Tongue (tissue), 2 donors: ENCODE results near the gene ALPL. TPM values are rescaled to one million over a fixed set of nuclear protein-coding genes. Genes with fewer than 3 reads are reported as not detected.

Source experiments
- DNase-seq: peaks from one replicate; pipeline ENCODE4 v3.0.0-alpha.2; 2015
- total RNA-seq: library from RNA; depleted of rRNA; stranded (reverse); fragments of >200 nt; gene quantifications from one replicate; pipeline ENCODE4 v1.2.3, GENCODE V29; 2014

ALPL gene
- total RNA-seq, 1 donor from 2014 or later: 3.8 TPM

DNA sequence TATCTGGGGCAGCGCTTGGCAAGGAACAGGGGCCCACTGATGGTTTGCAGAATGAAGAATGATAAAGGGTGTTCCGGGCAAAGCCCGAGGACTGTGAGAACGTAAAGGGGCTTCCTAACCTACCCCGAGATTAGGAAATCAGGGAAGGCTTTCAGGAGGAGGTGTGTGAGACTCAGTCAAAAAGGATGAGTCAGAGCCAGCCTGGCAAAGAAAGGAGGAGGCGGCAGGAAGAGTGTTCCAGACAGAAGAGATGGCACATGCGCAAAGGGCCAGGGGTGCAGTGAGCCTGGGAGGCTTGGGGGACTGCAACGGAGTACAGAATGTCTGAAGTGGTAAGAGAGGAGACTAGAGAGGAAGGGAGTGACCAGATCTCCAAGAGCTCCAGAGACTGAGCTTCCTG, 89.7 kb downstream of the ALPL start:
- DNase-seq: no peak

DNA sequence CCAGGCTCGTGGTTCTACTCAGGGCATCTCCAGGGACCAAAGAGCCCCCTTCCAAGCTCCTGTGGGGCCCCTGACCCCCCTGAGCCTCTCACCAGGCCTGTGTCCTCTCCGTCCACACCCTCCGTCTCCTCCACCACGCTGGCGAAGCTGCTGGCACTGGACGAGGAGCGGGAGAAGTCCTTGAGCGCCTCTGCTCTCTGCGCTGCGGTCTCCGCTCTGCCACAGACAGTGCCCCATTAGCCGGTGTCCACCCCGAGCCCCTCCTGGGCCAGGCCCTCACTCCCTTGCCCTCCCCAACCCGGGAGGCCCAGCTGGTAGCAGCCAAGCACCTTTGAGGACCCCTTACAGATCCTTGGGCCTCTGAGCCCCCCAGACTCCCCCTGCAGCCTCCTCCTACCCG, 90.2 kb downstream of the ALPL start:
- DNase-seq: no peak

DNA sequence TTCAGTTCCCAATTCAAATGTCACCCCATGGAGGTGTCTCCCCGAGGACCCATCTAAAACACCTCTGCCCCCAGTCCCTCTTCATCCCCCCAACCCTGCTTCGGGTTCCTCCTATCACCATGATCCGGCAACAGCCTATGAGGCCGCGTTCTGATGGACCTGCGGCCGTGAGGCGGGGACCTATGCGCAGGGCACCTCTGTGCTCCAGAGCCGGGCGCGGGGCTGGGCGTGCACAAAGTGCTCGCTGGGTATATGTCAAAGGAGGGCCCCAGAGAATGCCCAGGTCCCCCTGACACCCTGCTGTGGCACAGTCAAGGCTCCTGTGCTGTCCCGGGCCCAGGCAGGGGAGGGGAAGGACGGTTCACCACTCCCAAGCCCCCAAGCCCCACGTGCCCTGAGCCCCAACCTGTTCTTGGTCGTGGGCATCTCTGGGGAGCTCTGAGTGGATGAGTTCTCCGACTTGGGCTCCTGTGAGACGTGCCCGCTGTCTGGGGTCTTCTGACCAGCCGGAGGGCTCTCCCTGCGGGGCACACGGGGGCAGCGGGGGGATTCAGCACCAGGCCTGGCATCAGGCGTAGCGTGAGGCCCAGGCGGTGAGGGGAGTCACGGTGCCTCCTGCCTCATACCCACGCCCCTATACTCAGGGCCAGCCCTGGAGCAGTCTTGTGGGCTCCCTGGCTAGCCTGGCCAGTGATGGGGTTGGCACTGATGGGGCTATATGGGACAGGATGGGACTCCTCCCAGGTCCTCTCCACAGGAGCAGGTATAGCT, 92.2 kb downstream of the ALPL start:
- DNase-seq: no peak

DNA sequence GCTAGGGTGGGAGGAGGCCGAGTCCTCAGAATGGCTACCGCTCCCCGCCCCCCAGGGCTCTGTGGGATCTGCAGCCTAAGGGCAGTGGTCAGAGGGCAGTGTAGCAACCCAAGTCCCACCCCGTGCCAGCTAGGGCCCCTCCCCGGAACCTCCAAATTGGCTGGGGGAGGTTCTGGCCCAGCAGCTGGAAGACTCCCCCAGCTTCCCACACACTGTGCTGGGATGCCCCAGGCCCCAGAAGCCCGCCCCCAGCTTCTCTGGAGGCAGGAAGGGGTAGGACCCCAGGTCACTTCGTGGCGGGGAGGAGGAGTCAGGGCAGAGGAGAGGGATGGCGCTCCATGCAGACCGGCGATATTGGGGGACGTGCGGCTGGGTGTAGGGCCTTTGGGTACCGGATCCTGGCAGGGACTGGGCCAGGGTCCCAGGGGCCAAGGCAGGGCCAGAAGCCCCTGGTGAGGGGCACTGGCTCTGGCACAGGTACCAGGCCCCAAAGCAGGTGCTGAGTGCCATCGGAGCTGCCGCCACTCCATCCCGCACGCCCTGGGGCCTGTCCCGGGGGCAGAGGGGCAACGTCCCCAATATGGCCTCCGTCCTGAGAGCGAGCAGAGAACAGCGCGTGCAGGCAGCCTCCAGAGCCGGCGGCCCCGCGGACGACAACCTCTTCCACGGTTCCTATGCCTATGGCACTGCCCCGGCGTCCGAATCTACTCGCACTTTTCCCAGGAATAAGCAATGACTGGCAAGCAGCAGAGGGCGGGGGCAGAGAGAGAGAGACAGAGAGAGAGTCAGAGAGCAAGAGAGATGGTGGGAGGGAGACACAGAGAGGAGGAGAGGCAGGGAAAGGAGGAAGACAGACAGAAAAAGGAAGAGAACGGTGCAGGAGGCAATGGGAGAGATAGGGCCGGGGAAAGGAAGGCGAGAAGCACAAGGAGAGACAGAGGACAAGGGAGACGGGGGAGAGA, 94.2 kb downstream of the ALPL start:
- no peak for DNase-seq

DNA sequence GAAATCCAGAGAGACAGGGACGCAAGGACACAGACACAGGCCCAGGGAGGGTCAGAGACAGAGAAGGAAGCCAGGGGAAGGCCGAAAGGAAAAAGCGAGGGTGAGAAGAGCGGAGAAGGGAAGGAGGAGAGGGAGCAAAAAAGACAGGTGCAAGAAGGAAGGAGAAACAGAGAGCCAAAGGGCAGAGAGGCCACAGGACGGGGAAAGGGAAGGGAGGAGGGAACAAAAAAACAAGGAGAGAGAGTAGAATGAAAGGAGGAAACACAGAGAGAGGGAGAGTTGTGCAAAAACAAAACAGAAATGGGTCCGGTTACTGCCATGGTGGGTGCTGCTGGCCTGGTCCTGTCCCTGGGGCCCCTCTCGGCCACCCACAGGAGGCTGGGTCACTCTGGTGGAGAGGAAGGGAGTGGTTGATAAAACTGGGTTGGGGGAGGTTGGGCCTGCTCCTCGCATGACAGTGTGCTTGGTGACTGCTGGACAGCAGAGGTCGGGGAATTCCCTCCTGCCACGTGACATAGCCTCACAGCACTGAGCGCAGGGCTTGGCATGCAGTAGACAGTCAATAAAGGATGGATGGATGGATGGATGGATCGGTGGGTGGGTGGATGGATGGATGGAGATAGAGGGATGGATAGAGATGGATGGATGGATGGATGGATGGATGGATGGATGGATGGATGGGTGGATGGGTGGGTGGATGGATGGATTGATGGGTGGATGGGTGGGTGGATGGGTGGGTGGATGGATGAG, 95.2 kb downstream of the ALPL start:
- no peak for DNase-seq

DNA sequence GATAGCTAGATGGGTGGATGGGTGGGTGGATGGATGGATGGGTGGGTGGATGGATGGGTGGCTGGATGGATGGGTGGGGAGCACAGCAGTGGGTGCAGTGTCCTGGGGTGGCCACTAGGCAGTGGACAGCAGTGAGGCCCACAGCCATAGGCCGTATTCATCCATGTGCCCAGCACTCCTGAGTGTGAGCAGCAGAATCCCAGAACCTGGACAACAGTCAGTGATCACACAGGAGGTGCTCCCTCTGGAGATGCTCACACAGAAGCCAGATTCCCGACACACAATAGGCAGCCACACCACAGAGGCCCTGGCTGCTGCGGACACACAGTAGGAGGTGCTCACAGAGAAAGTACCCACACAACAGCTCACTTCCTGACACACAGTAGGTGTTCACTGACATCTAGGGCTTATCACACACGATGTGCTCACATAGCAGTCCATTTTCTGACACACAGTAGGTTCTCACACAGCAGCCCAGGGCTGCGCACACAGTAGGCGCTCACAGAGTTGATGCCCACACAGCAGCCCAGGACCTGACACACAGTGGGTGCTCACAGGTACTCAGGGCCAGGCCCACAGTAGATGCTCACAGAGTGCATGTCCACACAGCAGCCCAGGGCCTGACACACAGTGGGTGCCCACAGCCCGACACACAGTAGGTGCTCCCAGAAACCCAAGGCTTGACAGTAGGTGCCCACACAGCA, 95.9 kb downstream of the ALPL start:
- no peak for DNase-seq

DNA sequence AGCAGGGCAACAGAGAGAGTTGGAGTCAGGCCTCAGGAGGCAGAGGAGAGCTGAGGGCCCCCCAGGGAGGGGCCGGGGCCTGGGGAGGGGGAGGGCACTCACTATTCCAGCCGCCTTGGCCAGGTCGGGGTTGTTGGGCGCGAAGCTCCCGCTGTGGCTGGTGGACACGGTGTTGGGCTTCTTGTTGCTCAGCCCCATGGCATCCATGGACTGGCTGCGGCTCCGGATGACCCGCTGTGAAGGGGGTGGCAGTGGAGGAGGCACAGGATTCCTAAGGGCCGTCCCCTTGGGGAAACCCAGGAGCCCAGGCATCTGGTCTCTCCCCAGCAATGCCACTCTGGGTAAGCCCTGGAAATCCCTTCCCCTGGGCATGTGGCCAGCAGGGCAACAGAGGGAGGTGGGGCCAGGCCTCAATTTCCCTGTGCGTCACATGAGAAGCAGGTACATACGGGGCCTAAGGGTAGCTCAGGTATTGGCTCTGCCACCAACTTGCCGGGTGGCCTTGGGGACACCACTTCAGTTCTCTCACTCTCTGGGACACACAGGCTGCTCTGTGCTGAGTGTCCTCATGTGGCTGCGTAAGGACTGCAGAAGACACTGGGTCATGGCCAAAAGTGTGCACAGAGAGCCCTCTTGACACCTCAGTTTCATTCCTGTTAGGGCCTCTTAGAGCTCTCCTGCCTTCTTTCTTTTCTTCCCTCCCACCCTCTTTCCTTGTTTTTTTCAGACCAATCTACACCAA, 96.9 kb downstream of the ALPL start:
- DNase-seq: no peak

DNA sequence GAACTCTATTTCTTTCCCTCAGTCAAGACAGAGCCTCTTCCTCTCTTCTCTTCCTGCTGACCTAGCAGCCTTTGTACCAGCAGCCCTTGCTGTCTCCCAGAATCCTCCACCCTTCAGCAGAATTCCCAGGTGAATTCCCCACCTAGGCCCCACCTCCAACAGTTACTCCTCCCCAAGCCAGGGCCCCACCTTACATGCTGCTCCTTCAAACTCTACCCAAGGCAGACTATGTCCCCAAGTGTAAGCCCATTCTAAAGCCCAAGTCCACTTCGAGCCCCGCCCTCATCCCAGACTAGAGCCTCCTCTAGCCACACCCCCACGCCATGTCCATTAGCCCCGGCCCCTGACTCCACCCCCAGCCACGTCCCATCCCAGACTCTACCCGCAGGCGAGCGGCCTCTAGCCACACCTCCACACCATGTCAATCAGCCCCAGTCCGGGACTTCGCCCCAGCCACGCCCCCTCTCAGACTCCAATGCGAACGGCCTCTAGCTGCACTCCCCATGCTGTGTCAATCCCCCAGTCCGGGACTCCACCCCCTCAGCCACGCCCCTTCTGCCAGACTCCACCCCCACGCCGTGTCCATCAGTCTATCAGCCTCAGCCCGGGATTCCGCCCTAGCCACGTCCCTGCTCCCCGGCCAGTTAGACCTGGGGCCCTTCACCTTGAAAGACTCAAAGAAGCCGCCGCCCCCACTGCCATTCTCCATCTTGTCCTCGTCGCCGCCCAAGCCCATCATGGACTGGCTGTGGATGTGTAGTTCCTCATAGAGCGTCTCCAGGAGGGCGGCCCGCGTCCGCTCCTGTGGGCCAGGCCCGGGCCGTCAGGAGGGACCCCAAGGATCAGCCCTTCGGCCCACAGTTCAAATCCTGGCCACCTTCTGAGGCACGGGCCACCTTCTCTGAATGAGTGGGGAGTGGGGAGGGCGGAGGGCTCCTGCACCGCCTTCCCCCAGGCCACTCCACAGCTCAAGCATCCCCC, 98.6 kb downstream of the ALPL start:
- peak; percentile 83 for DNase-seq

DNA sequence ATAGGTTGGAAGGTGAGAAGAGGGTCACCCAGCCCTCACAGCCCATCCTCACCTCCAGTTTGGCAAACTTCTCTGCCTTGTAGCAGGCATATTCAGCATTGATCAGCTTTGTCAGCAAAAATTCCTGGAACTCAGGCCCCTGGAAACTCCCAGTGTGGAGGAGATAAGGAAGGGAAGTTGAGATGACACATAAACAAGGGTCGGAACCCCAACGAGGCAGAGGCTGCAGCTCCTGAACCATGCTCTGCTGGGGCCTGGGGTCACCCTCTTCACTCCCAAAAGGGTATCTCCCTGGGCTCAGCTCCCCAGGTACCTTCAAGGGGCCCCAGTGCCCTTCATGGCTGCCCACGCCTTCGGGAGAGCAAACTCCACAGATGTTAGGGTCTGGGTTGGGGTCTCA, 99.6 kb downstream of the ALPL start:
- no peak for DNase-seq

DNA sequence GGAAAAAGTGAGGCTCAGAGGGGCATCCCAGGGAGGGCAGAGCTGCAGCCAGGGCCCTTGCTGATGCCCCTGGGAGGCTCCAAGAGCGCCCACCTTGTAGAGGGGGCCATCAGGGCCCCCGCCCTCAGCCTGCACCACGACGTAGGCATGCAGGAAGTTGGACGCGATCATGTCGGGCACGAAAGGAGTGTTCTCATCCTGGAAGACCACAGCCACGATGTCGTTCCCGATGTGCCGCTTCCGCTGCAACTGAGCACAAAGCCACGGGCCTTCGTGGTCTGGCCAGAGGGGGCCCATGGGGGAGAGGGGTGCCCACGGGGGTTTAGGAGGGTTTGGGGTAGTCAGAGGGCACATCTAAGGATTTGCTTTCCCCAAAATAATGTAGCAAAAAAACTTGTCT, 100.8 kb downstream of the ALPL start:
- no peak for DNase-seq

DNA sequence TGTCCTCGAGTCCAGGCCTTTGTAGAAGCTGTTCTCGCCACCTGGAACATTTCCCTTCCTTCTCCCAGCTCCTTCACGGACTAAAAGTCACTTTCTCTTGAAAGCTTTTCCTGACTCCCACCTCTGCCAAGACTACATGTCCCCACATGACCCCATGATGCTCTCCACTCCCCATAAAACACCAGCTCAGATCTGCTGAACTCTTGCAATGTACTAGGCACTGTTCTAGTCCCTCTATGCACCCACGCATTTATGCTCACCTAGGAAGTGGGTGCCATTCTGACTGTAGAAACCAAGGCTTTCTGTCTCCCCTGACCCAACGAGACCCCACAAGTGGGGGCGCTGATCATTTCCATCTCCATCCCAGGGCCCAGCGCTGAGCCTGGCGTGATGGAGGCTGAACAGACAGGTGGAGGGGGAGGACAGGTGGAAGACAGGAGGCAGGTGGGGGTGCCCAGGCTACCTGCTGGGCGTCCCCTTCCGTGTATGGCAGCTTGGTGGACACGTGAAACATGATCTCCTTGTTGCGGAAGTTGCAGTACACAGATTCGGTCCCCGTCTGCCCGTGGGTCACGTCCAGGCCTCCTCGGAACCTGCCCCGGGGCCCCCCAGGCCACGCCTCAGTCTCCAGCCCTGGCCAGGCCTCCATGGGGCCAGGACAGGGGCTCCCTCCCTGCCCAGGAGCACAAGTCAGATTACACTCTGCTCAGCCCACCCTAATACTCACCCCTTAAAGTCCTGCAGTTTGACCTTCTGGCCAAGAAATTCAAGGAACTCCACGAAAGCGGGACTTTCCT, 102.0 kb downstream of the ALPL start:
- no peak for DNase-seq

DNA sequence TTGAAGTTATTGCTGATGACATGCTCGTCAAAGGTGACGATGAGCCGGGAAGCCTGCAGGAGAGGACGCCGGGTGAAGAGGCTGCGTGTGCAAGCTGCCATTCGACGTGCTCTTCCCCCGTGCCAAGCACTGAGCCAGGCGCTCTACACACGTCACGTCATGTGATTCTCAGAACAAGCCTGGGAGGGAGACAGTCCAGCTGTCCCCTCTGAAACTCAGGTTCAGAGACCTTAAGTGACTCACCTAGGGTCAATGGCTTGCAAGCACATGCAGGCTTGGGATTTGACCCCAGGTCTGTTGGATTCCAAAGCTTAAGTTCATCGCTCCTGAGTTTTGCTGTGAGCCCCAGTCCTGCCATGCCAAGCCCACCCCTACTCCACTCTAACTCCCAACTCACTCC, 102.8 kb downstream of the ALPL start:
- no peak for DNase-seq

DNA sequence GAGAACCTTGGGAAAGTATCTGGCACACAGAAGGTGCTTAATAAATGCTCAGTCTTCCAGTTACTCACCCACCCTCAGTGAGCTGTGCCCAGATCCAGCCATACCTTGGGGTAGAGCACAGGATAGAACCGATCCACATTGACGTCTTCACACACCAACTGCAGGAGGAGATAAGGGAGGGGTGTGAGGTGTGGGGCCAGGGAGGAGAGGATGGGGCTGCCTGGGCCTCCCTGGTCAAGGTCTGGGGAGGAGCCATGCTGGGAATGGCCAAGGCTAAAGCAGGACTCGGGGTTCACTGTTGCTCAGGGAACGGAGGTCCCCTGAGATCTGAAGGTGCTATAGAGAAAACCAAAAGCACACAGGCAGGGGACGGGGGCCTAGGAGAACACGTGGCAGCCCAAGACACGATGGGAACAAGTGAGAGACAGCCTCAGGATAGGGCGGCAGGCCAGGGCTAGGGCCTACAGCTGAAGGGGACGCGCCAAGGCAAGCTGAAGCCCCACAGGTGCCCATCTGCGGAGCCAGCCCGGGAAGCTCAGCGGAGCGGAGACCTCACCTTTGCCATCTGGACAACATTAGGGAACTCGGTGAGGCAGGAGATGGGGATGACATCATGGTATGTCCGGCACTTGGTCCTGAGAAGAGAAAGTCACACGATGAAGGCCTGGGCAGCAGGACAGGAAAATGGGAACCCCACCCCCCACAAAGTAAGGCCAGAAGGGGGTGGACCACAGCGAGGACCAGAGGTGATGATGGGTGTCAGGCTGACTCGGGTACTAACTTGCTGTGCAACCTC, 104.0 kb downstream of the ALPL start:
- DNase-seq: no peak

DNA sequence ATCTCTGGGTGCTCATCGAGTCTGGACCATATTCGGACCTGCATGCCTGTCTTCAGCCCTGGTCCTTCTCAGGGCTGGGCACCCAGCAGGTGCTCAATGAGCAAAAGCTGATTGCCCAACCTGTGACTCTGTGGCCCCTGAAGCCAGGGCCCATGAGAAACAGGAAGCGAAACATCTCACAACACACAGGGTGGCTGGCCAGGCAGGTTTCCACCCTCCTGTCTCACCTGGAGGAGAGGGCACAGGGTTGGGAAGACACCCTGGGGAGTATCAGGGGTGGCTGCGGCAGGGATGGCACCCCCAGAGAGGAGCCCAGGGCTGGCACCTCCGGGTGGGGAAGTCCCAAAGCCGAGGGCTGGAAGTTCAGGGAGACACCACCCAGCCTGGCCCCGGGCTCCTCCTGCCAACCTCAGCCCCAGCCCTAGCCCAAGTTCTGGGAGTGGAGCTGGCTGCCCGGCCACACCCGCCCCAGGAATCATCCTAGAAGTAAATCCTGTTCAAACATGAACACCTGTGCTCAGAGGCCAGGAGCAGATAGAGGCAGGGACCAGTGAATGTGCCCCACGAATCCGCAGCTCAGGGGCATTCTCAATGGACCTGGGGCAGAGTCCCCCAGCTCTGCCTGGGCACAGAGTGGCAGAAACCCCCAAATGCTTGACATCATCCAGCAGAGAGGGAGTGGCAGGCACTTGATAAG, 105.3 kb downstream of the ALPL start:
- peak; percentile 20 for DNase-seq

DNA sequence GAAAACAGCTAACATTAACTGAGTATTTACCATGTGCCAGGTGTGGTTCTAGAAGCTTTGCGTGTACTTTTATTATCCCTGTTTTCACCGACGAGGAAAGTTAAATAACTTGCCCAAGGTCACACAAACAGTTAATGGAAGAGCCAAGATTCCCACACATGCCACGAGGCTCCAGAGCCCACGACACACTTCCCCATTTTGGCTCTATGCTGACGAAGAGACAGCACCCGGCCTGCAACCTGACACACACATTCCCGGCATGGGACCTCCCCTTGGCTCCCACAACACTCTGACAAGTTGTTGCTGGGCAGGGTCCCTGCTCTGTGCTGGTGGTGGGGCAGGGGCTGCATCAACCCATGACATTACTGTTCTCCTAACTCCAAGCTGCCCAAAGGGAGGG, 107.1 kb downstream of the ALPL start:
- no peak for DNase-seq

DNA sequence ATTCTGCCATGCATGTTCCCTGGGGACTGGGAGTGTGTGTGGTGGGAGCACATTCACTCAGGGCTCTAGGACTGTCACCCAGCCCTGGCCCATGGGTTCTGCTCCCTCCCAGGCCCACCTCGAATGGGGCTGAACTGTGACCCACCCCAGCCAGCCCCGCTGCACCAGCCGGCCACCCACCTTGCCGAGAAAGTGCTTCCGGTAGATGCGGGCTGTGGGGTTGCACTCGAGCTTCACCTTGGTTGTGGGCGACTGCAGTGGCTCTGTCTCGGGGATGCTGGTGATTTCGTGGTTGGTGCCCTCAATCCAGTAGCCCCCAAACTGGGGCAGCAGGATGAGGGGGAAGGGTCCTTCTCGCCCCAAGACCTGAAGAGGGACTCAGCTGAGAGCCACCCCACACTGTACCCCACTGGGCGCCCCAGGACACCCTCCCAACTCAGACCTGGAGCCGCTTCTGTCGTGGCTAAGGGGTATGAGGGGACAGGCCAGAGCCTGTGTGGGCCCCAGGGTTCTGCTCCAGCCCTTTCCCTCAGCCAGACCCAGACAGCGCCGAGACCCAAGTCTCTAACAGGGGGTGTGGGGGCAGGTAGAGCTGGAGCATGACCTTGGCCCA, 108.0 kb downstream of the ALPL start:
- DNase-seq: no peak

DNA sequence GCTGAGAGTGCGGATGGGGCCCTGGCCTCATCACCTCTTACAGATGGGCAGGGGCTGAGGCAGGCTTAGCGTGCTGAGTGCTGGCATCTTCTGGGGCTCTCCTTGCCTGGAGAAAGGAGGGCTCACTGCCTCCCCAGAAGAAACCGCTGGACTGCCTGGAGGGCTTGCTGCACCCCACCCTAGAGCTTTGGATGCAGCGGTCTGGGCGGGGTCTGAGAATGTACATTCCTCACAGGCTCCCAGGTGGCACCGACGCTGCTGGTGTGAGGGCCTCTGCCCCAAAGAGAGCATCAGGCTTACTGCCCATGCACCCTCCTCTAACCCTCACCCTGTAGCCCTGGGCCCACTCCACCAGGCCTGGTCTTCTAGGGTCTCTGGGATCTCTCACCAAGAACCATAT, 108.8 kb downstream of the ALPL start:
- DNase-seq: no peak
